Endometrial microvascular endothelial cells (primary cell): ENCODE results near the gene TREH. TPM values are rescaled to one million over a fixed set of nuclear protein-coding genes. Genes with fewer than 3 reads are reported as not detected.

ENCODE experiments used
- in situ Hi-C: cut with HindIII; loops from 2 replicates; pipeline ENCODE4 v1.10.0; 2017; ENCODE audit warnings: low sequenced_read_pairs, low pct_unique_long_range_greater_than_20kb; ENCODE audit errors: inconsistent ontology term
- total RNA-seq: library from RNA; depleted of rRNA; stranded (reverse); fragments of >200 nt; gene quantifications from one replicate; pipeline ENCODE4 v1.2.3, GENCODE V29; 2015; ENCODE audit errors: inconsistent ontology term

Gene TREH
- total RNA-seq, 1 donor from 2014 or later, result not detected

DNA sequence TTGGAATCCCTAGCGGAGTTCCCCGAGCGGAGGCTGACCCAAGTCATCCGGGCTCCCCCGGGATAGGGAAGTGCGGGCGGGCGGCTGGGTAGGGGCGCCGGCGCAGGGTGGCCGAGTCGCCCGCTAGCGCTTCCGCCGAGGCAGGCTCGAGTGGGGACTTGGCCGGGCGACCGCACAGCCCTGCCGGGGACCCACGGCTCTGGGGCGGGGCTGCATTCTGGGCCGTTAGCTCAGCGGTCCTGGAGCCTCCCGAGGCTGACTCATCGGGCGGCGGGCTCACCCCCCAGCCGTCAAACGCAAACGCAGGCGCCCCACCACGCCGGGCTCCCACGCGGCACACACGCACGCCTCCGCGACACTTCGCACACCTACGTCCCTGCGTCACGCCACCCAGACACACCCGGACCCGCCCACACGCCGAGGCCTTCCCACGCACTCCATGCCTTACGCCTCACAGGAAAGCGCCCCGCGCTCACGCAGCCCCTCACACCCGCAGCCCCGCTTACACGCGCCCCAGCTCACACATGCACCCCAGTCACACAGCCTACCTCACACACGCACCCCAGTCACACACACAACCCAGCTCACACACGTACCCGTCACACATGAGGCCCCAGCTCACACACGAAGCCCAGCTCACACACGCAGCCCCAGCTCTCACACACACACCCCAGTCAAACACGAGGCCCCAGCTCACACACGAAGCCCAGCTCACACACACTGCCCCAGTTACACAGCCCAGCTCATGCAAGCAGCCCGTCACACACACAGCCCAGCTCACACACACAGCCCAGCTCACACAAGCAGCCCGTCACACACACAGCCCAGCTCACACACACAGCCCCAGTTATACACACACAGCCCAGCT is 70.9 kb downstream of the TREH start:
- in situ Hi-C loops, result no loop called here

DNA sequence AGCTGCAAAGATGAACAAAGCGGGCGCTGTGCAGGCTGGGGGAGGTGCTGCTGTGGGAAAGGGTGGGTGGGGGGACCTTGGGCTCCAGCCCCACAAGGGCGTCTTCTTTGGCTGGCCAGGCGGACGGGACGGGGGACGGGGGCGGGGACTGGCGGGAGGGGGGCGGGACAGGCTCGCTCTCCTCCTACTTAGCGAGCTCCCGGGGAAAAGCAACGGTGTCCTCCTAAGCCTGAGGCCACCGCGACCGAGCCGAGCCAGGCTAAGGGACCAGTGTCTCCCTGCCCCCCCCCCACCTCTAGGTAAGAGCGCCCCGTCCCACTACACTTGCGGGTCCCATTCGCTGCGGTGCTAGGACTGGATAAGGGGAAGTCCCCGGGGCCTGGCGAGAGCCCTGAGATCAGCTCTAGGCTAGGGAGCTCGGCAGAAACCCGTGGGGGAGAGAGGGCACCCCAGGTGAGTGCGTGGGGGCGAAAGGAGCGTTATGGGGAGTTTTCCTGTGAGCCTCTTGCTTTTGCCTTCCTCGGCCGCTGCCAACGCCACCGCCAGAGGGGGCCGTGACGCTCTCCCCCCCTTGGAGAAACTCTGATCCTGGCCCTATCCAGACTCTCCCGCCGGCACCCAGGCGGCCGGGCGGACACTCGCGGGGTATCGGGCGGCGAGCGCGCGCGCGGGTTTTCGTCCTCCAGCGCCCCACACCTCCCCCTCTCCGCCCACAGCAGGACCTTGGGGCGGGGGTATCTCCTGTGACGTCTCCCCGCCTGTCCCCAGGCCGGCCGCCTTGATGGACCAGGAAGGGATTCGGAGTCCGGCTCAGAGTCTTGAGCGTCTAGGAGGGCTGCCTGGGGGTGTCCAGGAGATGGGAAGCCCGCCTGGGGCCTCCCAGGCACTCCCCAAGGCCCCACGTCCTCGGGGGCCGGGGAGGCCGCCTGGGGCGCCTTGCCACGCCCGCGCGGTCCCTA is 71.8 kb downstream of the TREH start, which contains the start of gene PHLDB1:
PHLDB1 (plus strand) TSS at position 215 of the 959 bp plus-strand sequence. CDS start 6,222 bp downstream, outside the sequence.
- in situ Hi-C loops, result no loop called here

Other genes with a start within 250 kb of the TREH start
- 29.9 TPM for gene KMT2A, start 243.2 kb downstream of the TREH start, total RNA-seq
- not detected for gene TTC36, start 152.2 kb downstream of the TREH start, total RNA-seq
- 30.3 TPM for gene TMEM25, start 148.5 kb downstream of the TREH start, total RNA-seq
- gene IFT46, start 113.7 kb downstream of the TREH start, total RNA-seq, result 43.4 TPM
- gene ARCN1, start 107.2 kb downstream of the TREH start, total RNA-seq, result 127 TPM
- 91.4 TPM for gene PHLDB1, start 72.0 kb downstream of the TREH start, total RNA-seq
- 104 TPM for gene DDX6, start 111.5 kb upstream of the TREH start, total RNA-seq
- gene CXCR5, start 204.2 kb upstream of the TREH start, total RNA-seq, result not detected
- 10.9 TPM for gene BCL9L, start 246.3 kb upstream of the TREH start, total RNA-seq